Measurements from ENCODE around the gene NBPF14.
"Not testable (repeated sequence)": the region's sequence is repeated elsewhere in the genome, so short reads cannot be mapped to it uniquely, and the experiment has no call there.

The NBPF14 gene

GRCh38 chr1:148522561-148523204, 73.1 kb downstream of the NBPF14 start:
- H3K36me3 ChIP-seq (ENCODE audit: control insufficient read depth, insufficient read depth, low read length); H3K9ac ChIP-seq (ENCODE audit: low read length); H3K9me3 ChIP-seq (ENCODE audit: control insufficient read depth, insufficient read depth, low read depth, low read length); H3K4me3 ChIP-seq (ENCODE audit: low read depth, low read length); H3K27ac ChIP-seq (ENCODE audit: low read depth, low read length); H3K4me1 ChIP-seq (ENCODE audit: control insufficient read depth, insufficient read depth, low read length); H3K27me3 ChIP-seq (ENCODE audit: control insufficient read depth, insufficient read depth, low read length): not testable (repeated sequence)

GRCh38 chr1:148522072-148522471, 73.7 kb downstream of the NBPF14 start:
- not testable (repeated sequence) for H3K27me3 ChIP-seq (ENCODE audit: control insufficient read depth, insufficient read depth, low read length); H3K27ac ChIP-seq (ENCODE audit: low read depth, low read length); H3K9me3 ChIP-seq (ENCODE audit: control insufficient read depth, insufficient read depth, low read depth, low read length); H3K36me3 ChIP-seq (ENCODE audit: control insufficient read depth, insufficient read depth, low read length); H3K4me1 ChIP-seq (ENCODE audit: control insufficient read depth, insufficient read depth, low read length)
- 0 out of 2 replicates have a peak overlapping the region, but pooled peaks have one; percentile 25 for H3K4me3 ChIP-seq (ENCODE audit: low read depth, low read length)
- peak overlapping the region; percentile 64 for H3K9ac ChIP-seq (ENCODE audit: low read length)

- H3K9ac ChIP-seq (ENCODE audit: low read length); H3K9me3 ChIP-seq (ENCODE audit: control insufficient read depth, insufficient read depth, low read depth, low read length); H3K4me1 ChIP-seq (ENCODE audit: control insufficient read depth, insufficient read depth, low read length); H3K36me3 ChIP-seq (ENCODE audit: control insufficient read depth, insufficient read depth, low read length); H3K4me3 ChIP-seq (ENCODE audit: low read depth, low read length); H3K27me3 ChIP-seq (ENCODE audit: control insufficient read depth, insufficient read depth, low read length); H3K27ac ChIP-seq (ENCODE audit: low read depth, low read length): not testable (repeated sequence)
These were observed 81.5 kb downstream of the NBPF14 start for GRCh38 chr1:148514310-148514709.

- not testable (repeated sequence) for H3K9me3 ChIP-seq (ENCODE audit: control insufficient read depth, insufficient read depth, low read depth, low read length); H3K4me1 ChIP-seq (ENCODE audit: control insufficient read depth, insufficient read depth, low read length); H3K27ac ChIP-seq (ENCODE audit: low read depth, low read length); H3K27me3 ChIP-seq (ENCODE audit: control insufficient read depth, insufficient read depth, low read length); H3K9ac ChIP-seq (ENCODE audit: low read length); H3K36me3 ChIP-seq (ENCODE audit: control insufficient read depth, insufficient read depth, low read length); H3K4me3 ChIP-seq (ENCODE audit: low read depth, low read length)
These were observed 83.1 kb downstream of the NBPF14 start for GRCh38 chr1:148512571-148513184.

- not testable (repeated sequence) for H3K36me3 ChIP-seq (ENCODE audit: control insufficient read depth, insufficient read depth, low read length); H3K9ac ChIP-seq (ENCODE audit: low read length); H3K27me3 ChIP-seq (ENCODE audit: control insufficient read depth, insufficient read depth, low read length); H3K27ac ChIP-seq (ENCODE audit: low read depth, low read length); H3K4me3 ChIP-seq (ENCODE audit: low read depth, low read length); H3K9me3 ChIP-seq (ENCODE audit: control insufficient read depth, insufficient read depth, low read depth, low read length); H3K4me1 ChIP-seq (ENCODE audit: control insufficient read depth, insufficient read depth, low read length)
These were observed 101.9 kb downstream of the NBPF14 start for GRCh38 chr1:148493933-148494332.

- not testable (repeated sequence) for H3K4me3 ChIP-seq (ENCODE audit: low read depth, low read length); H3K9ac ChIP-seq (ENCODE audit: low read length); H3K9me3 ChIP-seq (ENCODE audit: control insufficient read depth, insufficient read depth, low read depth, low read length); H3K27me3 ChIP-seq (ENCODE audit: control insufficient read depth, insufficient read depth, low read length); H3K27ac ChIP-seq (ENCODE audit: low read depth, low read length); H3K36me3 ChIP-seq (ENCODE audit: control insufficient read depth, insufficient read depth, low read length); H3K4me1 ChIP-seq (ENCODE audit: control insufficient read depth, insufficient read depth, low read length)
These were observed 112.8 kb downstream of the NBPF14 start, which contains the start of gene PPIAL4G for GRCh38 chr1:148483029-148483428. Gene PPIAL4G, minus strand, starts transcription at chr1:148483302. Its CDS starts 50 bp downstream, at chr1:148483252.
